Measurements from ENCODE around the gene COL16A1. TPM values are rescaled to one million over a fixed set of nuclear protein-coding genes. Genes with fewer than 3 reads are reported as not detected.

Gene COL16A1
- total and polyA plus RNA-seq, 9 donors = 19.8 to 237 (median 157) TPM

- no peaks in the 10 kb centered on the region for H3K36me3 ChIP-seq
- TF ChIP-seq CTCF (IDR thresholded peaks at IDR 0.05) (no peak), POLR2A (IDR thresholded peaks at IDR 0.05) (no peak), EP300 (IDR thresholded peaks at IDR 0.05) (no peak)
- H3K4me3 ChIP-seq = no peak overlapping the region
- WGBS, 3 donors = 86 to 88% (median 87%) methylated on average over 16 of the region's 16 CpGs
- no peak overlapping the region for H3K27ac ChIP-seq
- no peaks in the 10 kb centered on the region for H3K27me3 ChIP-seq
- intact Hi-C loops (cut with DNase I) = no loop called here
- H3K4me1 ChIP-seq (ENCODE audit: insufficient read depth) = peaks cover 7% of the 10 kb centered on the region
- H3K9me3 ChIP-seq = no peaks in the 10 kb centered on the region
- no peak for DNase-seq
Measured at GRCh38 chr1:31624731-31625514, 78.9 kb downstream of the COL16A1 start.

GRCh38 chr1:31624309-31624708, 79.5 kb downstream of the COL16A1 start:
- H3K27me3 ChIP-seq = no peaks in the 10 kb centered on the region
- TF ChIP-seq CTCF (IDR thresholded peaks at IDR 0.05) = no peak
- TF ChIP-seq EP300 (IDR thresholded peaks at IDR 0.05) = no peak
- no peak for TF ChIP-seq POLR2A (IDR thresholded peaks at IDR 0.05)
- no peaks in the 10 kb centered on the region for H3K9me3 ChIP-seq
- H3K4me3 ChIP-seq = no peak overlapping the region
- DNase-seq = no peak
- intact Hi-C loops (cut with DNase I) = no loop called here
- no peak overlapping the region for H3K27ac ChIP-seq
- 84 to 92% (median 85%) methylated on average over 5 of the region's 5 CpGs for WGBS, 3 donors
- no peaks in the 10 kb centered on the region for H3K36me3 ChIP-seq
- H3K4me1 ChIP-seq (ENCODE audit: insufficient read depth) = peaks cover 7% of the 10 kb centered on the region

- TF ChIP-seq EP300 (IDR thresholded peaks at IDR 0.05) (no peak), POLR2A (IDR thresholded peaks at IDR 0.05) (no peak), CTCF (IDR thresholded peaks at IDR 0.05) (no peak)
- WGBS, 3 donors = 92 to 94% (median 93%) methylated on average over 12 of the region's 12 CpGs
- H3K27ac ChIP-seq = no peak overlapping the region
- H3K4me1 ChIP-seq (ENCODE audit: insufficient read depth) = peaks cover 7% of the 10 kb centered on the region
- H3K27me3 ChIP-seq = no peaks in the 10 kb centered on the region
- H3K4me3 ChIP-seq = no peak overlapping the region
- no peaks in the 10 kb centered on the region for H3K36me3 ChIP-seq
- no peak for DNase-seq
- intact Hi-C loops (cut with DNase I) = no loop called here
- no peaks in the 10 kb centered on the region for H3K9me3 ChIP-seq
Measured at GRCh38 chr1:31623365-31623764, 80.5 kb downstream of the COL16A1 start.

- Histone ChIP-seq H3K9me3 (no peaks in the 10 kb centered on the region), H3K4me3 (no peak overlapping the region), H3K27me3 (no peaks in the 10 kb centered on the region), H3K4me1 (ENCODE audit: insufficient read depth) (peaks cover 7% of the 10 kb centered on the region), H3K27ac (no peak overlapping the region), H3K36me3 (no peaks in the 10 kb centered on the region)
- DNase-seq = no peak
- 75 to 77% (median 77%) methylated on average over 15 of the region's 15 CpGs for WGBS, 3 donors
- intact Hi-C loops (cut with DNase I) = no loop called here
- TF ChIP-seq POLR2A (IDR thresholded peaks at IDR 0.05) (no peak), EP300 (IDR thresholded peaks at IDR 0.05) (no peak)
Measured at GRCh38 chr1:31621847-31622730, 81.7 kb downstream of the COL16A1 start.

Measured in ovary (tissue), 9 donors.